NCI-H2227 (cell line): ENCODE measurements around the gene KRT77.
"Not testable (repeated sequence)": the region's sequence is repeated elsewhere in the genome, so short reads cannot be mapped to it uniquely, and the experiment has no call there.

Experiments
- DNase-seq: peaks from one replicate; lab custom pipeline; 2025; ENCODE audit not compliant: unreplicated experiment; lab: John Stamatoyannopoulos, UW

The KRT77 gene

GRCh38 chr12:52677126-52677525 lies 26.2 kb downstream of the KRT77 start:
- no peak for DNase-seq

DNA sequence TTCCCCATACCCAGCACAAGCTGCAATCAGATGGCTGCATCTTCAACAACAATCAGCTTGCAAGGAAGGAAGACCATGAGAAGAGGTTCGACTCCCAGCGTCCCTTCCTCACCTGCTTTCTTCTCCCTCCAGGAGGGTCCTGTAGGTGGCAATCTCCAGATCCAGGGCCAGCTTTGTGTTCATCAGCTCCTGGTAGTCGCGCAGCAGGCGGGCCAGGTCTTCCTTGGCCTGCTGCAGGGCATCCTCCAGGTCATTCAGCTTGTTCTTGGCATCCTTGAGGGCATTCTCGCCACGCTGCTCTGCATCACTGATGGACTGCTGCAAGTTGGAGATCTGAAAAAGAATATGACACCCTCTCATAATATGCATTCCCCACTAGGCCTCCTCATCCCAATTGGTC lies 27.2 kb downstream of the KRT77 start:
- no peak for DNase-seq

GRCh38 chr12:52675301-52675701 lies 28.0 kb downstream of the KRT77 start:
- DNase-seq, result no peak

DNA sequence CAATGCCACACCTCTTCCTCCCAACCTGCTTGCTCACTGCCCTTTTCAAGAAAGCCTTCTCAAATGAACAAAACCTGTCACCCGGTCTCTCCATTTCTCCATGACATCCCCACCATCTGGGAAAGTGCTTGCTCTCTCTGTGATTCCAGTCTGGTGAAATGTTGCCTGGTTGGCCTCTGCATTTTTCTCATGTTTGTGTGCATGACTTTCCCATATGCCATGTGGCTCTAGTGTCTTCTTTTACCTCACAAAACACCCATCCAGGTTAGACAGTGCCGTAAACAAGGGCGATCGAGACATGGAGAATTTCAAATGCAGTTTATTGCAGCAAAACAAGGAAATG lies 28.9 kb downstream of the KRT77 start:
- no peak for DNase-seq

DNA sequence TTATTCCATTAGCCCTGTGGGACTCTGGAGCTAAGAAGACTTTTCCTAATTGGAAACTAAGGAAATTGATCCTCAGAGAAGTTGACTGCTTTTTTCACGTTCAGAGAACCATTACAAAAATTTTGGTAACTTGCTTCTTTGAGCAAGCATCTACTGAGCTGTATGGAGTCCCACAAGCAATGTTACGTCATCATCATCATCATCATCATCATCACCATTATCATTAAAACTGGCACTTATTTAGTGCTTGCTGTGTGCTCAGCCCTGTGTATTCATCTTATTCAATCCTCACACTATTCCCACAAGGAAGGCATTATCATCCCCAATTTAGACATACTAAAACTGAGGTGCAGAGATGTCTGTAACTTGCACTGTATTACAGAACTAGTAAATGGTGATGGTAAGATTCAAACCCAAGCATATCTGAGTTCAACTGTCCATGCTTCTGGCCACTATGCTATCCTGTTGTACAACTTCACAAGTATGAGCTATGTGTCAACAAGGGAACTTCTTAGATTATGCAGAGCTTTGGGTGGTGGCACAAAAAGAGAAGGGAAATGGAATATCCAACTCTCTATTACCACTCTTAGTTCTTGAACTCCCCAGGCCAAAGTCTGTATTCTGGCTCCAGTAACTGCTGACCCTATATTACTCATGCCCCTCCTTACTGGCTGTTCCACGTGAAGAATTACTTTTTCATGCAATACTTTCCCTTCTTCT lies 29.5 kb downstream of the KRT77 start:
- no peak for DNase-seq

- no peak for DNase-seq
These were observed 30.1 kb downstream of the KRT77 start for GRCh38 chr12:52673217-52673616.

DNA sequence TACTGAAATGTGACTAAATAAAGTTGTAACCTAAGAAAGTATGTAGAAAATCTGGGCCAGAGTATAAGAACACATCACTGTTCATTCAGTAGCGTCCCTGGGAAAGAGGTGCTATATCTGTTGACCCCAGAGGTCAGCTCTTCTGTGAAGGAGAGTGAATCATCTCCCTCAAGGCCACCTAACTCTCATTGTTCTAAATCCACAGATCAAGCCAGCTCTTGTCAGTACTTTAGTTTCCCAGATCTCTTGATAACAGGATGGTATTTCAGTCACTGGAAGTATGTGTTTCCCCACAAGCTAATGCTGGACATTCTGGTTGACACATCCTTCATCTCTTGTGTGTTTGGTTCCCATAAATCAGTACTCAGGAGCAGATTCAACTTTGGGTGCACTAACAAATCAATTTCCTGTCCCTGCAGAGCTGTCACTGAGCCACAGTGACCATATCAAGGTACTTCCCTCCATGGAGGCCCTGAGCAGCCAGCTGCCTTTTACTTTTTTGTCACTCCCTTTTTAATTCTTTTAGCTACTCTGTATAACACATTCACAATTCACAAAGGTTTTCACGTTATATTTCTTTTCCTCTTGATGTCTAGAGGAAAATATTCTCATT lies 30.9 kb downstream of the KRT77 start:
- no peak for DNase-seq

- no peak for DNase-seq
These were observed 32.4 kb downstream of the KRT77 start for GRCh38 chr12:52670961-52671360.

GRCh38 chr12:52670506-52670905 lies 32.8 kb downstream of the KRT77 start:
- DNase-seq, result no peak

- DNase-seq, result not testable (repeated sequence)
These were observed 33.4 kb downstream of the KRT77 start for GRCh38 chr12:52669941-52670340.

DNA sequence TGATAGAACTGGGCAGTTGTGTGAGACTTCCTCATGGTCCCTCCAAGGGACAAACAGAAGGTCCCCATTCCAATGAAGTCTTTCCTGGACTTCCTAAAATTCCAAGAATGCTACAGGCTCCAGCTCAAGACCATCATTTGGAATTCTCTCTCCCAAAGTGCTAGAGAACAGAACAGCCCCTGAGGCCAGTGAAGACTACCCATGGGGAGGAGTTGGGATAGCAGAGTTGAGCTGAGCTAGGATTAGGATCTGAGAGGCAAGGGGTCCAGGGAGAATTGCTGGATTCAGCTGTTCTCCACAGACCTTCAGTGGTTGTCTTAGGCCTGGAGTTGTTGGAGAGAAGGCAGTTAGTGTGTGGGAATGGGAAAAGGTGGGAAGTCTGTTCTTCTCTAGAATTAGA lies 33.9 kb downstream of the KRT77 start:
- DNase-seq, result no peak

DNA sequence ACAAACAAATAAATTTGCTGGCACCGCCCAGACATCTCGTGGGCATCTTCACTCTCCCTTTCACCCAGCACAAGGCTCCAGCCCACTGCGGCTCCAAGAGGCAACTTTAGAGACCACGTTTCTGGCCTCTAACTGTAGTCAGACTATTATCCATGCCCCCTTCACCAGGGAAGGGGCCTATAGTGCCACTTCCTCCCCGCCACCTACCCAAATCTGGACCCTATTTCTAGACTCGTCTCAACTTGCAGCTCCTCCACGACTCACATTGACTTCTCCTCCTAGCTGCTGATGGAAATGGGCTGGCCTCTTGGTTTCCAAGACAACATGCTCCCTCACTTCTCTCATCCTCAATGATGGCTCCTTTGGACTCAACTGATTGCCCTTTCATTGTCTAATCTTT lies 35.4 kb downstream of the KRT77 start:
- no peak for DNase-seq

GRCh38 chr12:52667509-52667908 lies 35.8 kb downstream of the KRT77 start:
- DNase-seq, result no peak

DNA sequence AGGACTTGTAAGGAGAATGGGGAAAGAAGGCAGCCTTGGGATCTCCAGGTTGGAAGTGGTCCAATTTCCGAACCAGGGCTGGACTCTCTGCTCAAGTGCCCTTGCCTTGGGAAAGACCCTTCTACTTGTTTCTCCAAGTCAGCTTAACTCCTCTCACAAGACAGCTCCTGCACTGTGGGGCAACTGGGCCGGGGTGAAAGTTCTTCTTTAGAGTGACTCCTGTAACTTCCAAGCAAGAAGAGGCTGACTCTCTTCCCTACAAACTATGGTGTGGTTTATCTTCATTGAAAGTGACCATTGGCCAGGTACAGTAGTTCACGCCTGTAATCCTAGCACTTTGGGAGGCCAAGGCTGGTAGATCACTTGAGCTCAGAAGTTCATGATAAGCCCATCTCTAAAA lies 36.9 kb downstream of the KRT77 start:
- DNase-seq, result no peak

GRCh38 chr12:52663420-52663819 lies 39.9 kb downstream of the KRT77 start:
- no peak for DNase-seq

DNA sequence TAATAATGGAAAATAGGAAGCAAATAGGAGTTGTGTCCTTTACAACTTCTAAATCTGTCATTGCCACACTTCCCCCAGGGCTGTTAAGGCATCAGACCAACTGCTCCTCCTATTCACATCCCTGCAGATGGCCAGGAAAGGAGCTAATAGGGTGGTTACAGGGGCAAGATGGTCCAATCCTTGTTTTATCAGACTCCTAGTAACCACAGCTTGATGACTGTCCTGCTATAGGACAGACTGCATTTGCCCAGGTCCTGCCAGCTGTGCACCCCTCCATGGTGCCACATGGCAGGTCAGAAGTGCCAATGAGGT lies 40.5 kb downstream of the KRT77 start:
- no peak for DNase-seq

DNA sequence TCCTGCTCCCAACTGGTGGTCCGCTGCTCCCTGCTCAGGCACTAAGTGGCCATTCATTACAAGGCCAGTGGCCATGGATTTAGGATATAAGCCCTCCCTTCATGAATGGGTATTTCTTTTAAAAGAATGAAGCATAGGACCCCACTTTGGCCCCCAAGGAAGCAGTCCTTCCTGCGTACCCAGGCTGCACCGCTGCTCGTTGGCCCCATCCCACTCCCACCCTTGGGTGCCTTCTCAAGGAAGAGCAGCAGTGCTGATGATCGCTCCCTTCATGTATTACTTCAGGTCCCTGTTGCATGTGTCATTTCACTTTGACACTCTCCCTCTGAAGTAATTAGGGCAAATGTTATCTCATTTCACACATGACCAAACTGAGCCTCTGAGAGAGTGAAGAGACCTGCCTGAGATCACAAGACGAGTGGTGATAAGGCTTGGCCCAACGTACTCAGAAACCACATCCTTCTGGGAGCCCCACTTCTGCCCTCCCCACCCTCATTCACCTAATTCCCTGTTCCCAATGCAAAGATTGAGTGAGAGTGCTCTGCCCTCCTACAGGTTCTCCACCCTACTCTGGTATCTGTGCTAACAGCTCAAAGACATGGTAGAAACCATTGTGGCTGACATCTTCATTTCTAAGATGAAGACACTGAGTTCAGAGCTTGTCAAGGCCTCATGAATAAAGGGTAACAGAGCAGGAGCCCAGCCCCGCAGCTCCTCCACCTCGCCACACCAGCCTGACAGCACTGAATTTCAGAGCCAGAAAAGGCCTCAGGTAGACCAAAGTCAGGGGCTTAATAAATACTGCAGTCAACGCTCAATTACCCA lies 41.0 kb downstream of the KRT77 start:
- no peak for DNase-seq

DNA sequence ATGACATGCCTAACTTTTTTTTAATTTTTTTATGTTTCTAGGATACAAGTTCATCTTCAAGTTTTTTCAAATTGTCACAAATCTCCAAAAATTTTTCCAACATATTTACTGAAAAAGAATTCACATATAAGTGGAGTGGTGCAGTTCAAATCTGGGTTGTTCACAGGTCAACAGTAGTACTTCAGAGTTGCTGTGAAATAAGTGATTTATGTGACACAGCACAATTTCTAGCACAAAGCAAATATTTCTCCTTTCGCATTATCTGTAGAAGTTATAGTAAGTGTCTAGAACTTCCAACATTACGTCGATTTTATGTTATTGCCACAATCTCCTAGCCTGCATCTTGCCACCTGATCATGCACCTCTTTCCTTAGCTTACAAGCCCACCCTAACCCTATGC lies 41.7 kb downstream of the KRT77 start:
- DNase-seq, result no peak

- DNase-seq, result no peak
These were observed 42.3 kb downstream of the KRT77 start for GRCh38 chr12:52660934-52661499.

GRCh38 chr12:52659951-52660350 lies 43.4 kb downstream of the KRT77 start:
- DNase-seq, result no peak

DNA sequence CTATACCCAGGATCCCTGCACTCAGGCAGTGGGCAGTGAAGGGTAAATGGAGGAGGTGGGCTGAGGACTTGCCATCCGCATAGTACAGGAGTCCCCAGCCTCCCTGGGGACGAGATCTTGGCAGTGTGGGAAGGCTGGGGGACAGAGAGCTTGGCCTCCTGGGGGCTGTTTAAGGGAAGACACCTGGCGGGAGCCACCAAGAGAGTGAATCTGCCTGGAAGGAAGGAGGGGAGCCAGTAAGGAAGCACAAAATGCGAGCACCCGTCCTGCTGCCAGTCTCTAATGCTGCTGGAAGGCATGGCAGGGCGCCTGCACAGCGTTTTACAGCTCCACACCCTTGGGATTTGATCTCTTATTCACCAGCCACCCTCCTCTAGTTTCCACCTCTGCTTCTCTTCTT lies 43.9 kb downstream of the KRT77 start:
- no peak for DNase-seq

- DNase-seq, result no peak
These were observed 45.1 kb downstream of the KRT77 start for GRCh38 chr12:52658196-52658595.
